ENCODE measurements around the gene JPT2. TPM values are rescaled to one million over a fixed set of nuclear protein-coding genes. Genes with fewer than 3 reads are reported as not detected.

Gene JPT2
- total and polyA plus RNA-seq, 10 of the 15 experiments (the other 5 are each of a cell fraction or from before 2014, with no cell fraction given) = 11.7 to 78.4 (median 48.4) TPM

DNA sequence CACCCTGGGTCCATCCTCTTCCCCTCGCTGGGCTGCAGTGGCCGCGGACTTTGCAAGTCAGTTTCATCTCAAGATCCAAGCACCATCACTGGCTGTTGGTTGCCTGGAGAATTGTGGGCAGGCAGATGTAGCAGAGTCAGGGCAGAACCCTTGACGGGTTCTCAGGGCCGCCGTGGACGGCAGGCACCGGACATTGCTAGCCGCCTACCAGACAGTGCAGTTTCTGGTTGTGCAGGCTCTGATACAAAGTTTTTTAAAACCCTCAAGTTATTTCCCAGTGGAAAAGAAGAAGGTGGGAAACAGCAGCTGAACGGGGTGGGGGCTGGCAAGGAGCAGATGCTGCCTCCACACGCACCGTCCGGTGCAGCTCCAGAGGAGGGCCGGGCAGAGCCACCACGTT, 31.3 kb downstream of the JPT2 start:
- Histone ChIP-seq H3K9me3 (replicated peaks; ENCODE audit: control insufficient read depth, insufficient read depth, low read length) (no peaks in the 10 kb centered on the region), H3K36me3 (ENCODE audit: control insufficient read depth in 2 of 2, insufficient read depth in 2 of 2, low read length in 1 of 2) (no peaks in the 10 kb centered on the region; a peak in 3 of 4 replicates), H3K27me3 (replicated peaks in 1 of 2; ENCODE audit: control insufficient read depth in 2 of 2, insufficient read depth in 2 of 2, low read length in 1 of 2) (no peaks in the 10 kb centered on the region), H3K79me2 (ENCODE audit: control insufficient read depth, insufficient read depth, low read length) (peaks cover 53% of the 10 kb centered on the region), H3K4me1 (ENCODE audit: control insufficient read depth, insufficient read depth, low read length) (peaks cover 32% of the 10 kb centered on the region), H2AFZ (ENCODE audit: control insufficient read depth, low read depth, low read length) (no peak overlapping the region), H3K4me3 (no peak overlapping the region), H3K27ac (ENCODE audit: control insufficient read depth, insufficient read depth) (no peak overlapping the region), H3K4me2 (ENCODE audit: control insufficient read depth, insufficient read depth) (no peak overlapping the region), H4K20me1 (ENCODE audit: control insufficient read depth, insufficient read depth) (peaks cover 4% of the 10 kb centered on the region; the same call in 1 of the 2 replicates), H3K9ac (ENCODE audit: control insufficient read depth, insufficient read depth, low read length) (no peak overlapping the region; the same call in 1 of the 2 replicates)
- ChIA-PET SMC1A (ENCODE audit: uncharacterized antibody, unreplicated experiment) (interaction anchor here (0.6 to 1.5 kb wide), 3 partner anchors 14 to 73 kb away, joined by 3 read pairs; partner anchors contain the start of genes NUBP2 and SPSB3), RAD21 (ENCODE audit: unreplicated experiment) (no interaction called here), CTCF (interaction anchor here (1.2 kb wide), 2 partner anchors 10 to 33 kb away, joined by 3 to 4 read pairs; no protein-coding TSS in a partner anchor), POLR2A (interaction anchor here (0.7 kb wide), 1 partner anchor 31 kb away, joined by 3 read pairs; the partner anchor contains the start of gene JPT2)
- no peak for TF ChIP-seq MEF2B (IDR thresholded peaks at IDR 0.05; ENCODE audit: partially characterized antibody, poor library complexity, severe bottlenecking)
- TF ChIP-seq ESRRA (IDR thresholded peaks at IDR 0.05; ENCODE audit: low read length) = no peak
- no peak for TF ChIP-seq ETV6 (conservative IDR thresholded peaks at IDR 0.05 in 1 of 2, IDR thresholded peaks at IDR 0.05 in 1 of 2; ENCODE audit: borderline replicate concordance in 1 of 2, low read depth in 1 of 2)
- TF ChIP-seq HDAC2 (IDR thresholded peaks at IDR 0.05) = no peak
- BruUV-seq (replicated peaks) = no TSS peak
- 97% methylated on average over 15 of the region's 15 CpGs for WGBS (ENCODE audit: insufficient coverage, insufficient replicate concordance, low lambda C conversion rate, missing lambda C conversion rate)
- no peak for ATAC-seq
- intact Hi-C loops (cut with micrococcal nuclease; ENCODE audit: unreplicated experiment) = loop anchor here (5.0 kb wide), 1 partner anchor 63 kb away; the partner anchor contains the start of genes EME2, MRPS34 and NME3
- no peak for FAIRE-seq
- in situ Hi-C loops (cut with MboI) = no loop called here
- DNase-seq (ENCODE audit: low read depth, low spot score) = no peak

- TF ChIP-seq IRF3 (IDR thresholded peaks at IDR 0.05) = no peak
- Histone ChIP-seq H3K27ac (ENCODE audit: control insufficient read depth, insufficient read depth) (no peak overlapping the region), H2AFZ (ENCODE audit: control insufficient read depth, low read depth, low read length) (no peak overlapping the region), H3K4me3 (no peak overlapping the region), H3K4me1 (ENCODE audit: control insufficient read depth, insufficient read depth, low read length) (peaks cover 30% of the 10 kb centered on the region), H3K9me3 (replicated peaks; ENCODE audit: control insufficient read depth, insufficient read depth, low read length) (no peaks in the 10 kb centered on the region), H3K27me3 (replicated peaks in 1 of 2; ENCODE audit: control insufficient read depth in 2 of 2, insufficient read depth in 2 of 2, low read length in 1 of 2) (no peaks in the 10 kb centered on the region), H3K9ac (ENCODE audit: control insufficient read depth, insufficient read depth, low read length) (no peak overlapping the region), H4K20me1 (ENCODE audit: control insufficient read depth, insufficient read depth) (peaks cover 4% of the 10 kb centered on the region; the same call in 1 of the 2 replicates), H3K36me3 (ENCODE audit: control insufficient read depth in 2 of 2, insufficient read depth in 2 of 2, low read length in 1 of 2) (no peaks in the 10 kb centered on the region; a peak in 3 of 4 replicates), H3K4me2 (ENCODE audit: control insufficient read depth, insufficient read depth) (no peak overlapping the region), H3K79me2 (ENCODE audit: control insufficient read depth, insufficient read depth, low read length) (peaks cover 65% of the 10 kb centered on the region)
- FAIRE-seq = no peak
- POLR2A ChIA-PET = interaction anchor here (0.6 to 1.3 kb wide), 2 partner anchors 15 to 72 kb away, joined by 3 to 4 read pairs; partner anchors contain the start of genes NUBP2 and SPSB3
- ATAC-seq = no peak
- 85% methylated on average over 17 of the region's 17 CpGs for WGBS (ENCODE audit: insufficient coverage, insufficient replicate concordance, low lambda C conversion rate, missing lambda C conversion rate)
- intact Hi-C loops (cut with micrococcal nuclease; ENCODE audit: unreplicated experiment) = no loop called here
- BruUV-seq (replicated peaks) = no TSS peak
- CTCF ChIA-PET = interaction anchor here (0.6 kb wide), 1 partner anchor 110 kb away, joined by 4 read pairs; no protein-coding TSS in a partner anchor
- SMC1A ChIA-PET (ENCODE audit: uncharacterized antibody, unreplicated experiment) = no interaction called here
- DNase-seq (ENCODE audit: low read depth, low spot score) = no peak
- RAD21 ChIA-PET (ENCODE audit: unreplicated experiment) = interaction anchor here (1.8 kb wide), 1 partner anchor 13 kb away, joined by 5 read pairs; no protein-coding TSS in a partner anchor
- in situ Hi-C loops (cut with MboI) = loop anchor here (5.0 kb wide), 1 partner anchor 61 kb away; the partner anchor contains the start of genes EME2, MRPS34 and NME3
Measured at GRCh38 chr16:1710811-1711507, 32.9 kb downstream of the JPT2 start.
